ENCODE data around the gene RTN4RL2. TPM values are rescaled to one million over a fixed set of nuclear protein-coding genes. Genes with fewer than 3 reads are reported as not detected.

RTN4RL2 gene
- total RNA-seq, 4 donors from 2014 or later = 0.48 TPM; not detected in 3

GRCh38 chr11:57479021-57479663, 18.8 kb downstream of the RTN4RL2 start:
- no peak overlapping the region for H3K27ac ChIP-seq
- no peak overlapping the region for H3K4me3 ChIP-seq
- no peaks in the 10 kb centered on the region for H3K9me3 ChIP-seq
- peaks cover 46% of the 10 kb centered on the region for H3K27me3 ChIP-seq
- TF ChIP-seq EP300 (IDR thresholded peaks at IDR 0.05; ENCODE audit: low read depth) = no peak
- no peak for TF ChIP-seq POLR2AphosphoS5 (IDR thresholded peaks at IDR 0.05)
- no peak for TF ChIP-seq CTCF (IDR thresholded peaks at IDR 0.05)
- no peak for TF ChIP-seq POLR2A (IDR thresholded peaks at IDR 0.05)
- no peak for DNase-seq
- peaks cover 22 to 39% (median 32%) of the 10 kb centered on the region in 4 donors for H3K4me1 ChIP-seq
- WGBS, 2 donors (ENCODE audit: low coverage in 1 of 2) = 0 to 50% methylated on average over 1 to 11 of the region's 11 CpGs
- H3K36me3 ChIP-seq = no peaks in the 10 kb centered on the region
- in situ Hi-C loops (cut with MboI; ENCODE audit: low pct_ligation_motif_present in 1 of 4, low pct_unique_long_range_greater_than_20kb in 1 of 4, low sequenced_read_pairs in 3 of 4) = loop anchor here in 2 of 4 donors (25.0 kb wide), 1 partner anchor 142 kb away; the partner anchor contains the start of genes P2RX3 (in 2 of the 2) and SSRP1 (in 2 of the 2)
- intact Hi-C loops (cut with DNase I; ENCODE audit: low total_unique reads) = no loop called here

GRCh38 chr11:57479911-57480310, 19.6 kb downstream of the RTN4RL2 start:
- Histone ChIP-seq H3K4me3 (no peak overlapping the region), H3K27ac (no peak overlapping the region), H3K4me1 (peaks cover 22 to 39% (median 32%) of the 10 kb centered on the region in 4 donors), H3K9me3 (no peaks in the 10 kb centered on the region), H3K36me3 (peaks cover 0 to 7% (median 0%) of the 10 kb centered on the region in 4 donors), H3K27me3 (peaks cover 38% of the 10 kb centered on the region)
- TF ChIP-seq CTCF (IDR thresholded peaks at IDR 0.05) (no peak), EP300 (IDR thresholded peaks at IDR 0.05; ENCODE audit: low read depth) (no peak), POLR2A (IDR thresholded peaks at IDR 0.05) (no peak), POLR2AphosphoS5 (IDR thresholded peaks at IDR 0.05) (no peak)
- intact Hi-C loops (cut with DNase I; ENCODE audit: low total_unique reads) (no loop called here), in situ Hi-C loops (cut with MboI; ENCODE audit: low pct_ligation_motif_present in 1 of 4, low pct_unique_long_range_greater_than_20kb in 1 of 4, low sequenced_read_pairs in 3 of 4) (loop anchor here in 2 of 4 donors (25.0 kb wide), 1 partner anchor 143 kb away; the partner anchor contains the start of genes P2RX3 (in 2 of the 2) and SSRP1 (in 2 of the 2))
- WGBS, 2 donors (ENCODE audit: low coverage in 1 of 2) = 19 to 42% methylated on average over 4 of the region's 4 CpGs
- DNase-seq = no peak

GRCh38 chr11:57480409-57481137, 20.2 kb downstream of the RTN4RL2 start:
- Histone ChIP-seq H3K9me3 (no peaks in the 10 kb centered on the region), H3K36me3 (peaks cover 0 to 8% (median 0%) of the 10 kb centered on the region in 4 donors), H3K27me3 (peaks cover 31% of the 10 kb centered on the region), H3K27ac (no peak overlapping the region), H3K4me1 (peaks cover 22 to 34% (median 32%) of the 10 kb centered on the region in 4 donors), H3K4me3 (no peak overlapping the region)
- DNase-seq = peak; percentile 79
- intact Hi-C loops (cut with DNase I; ENCODE audit: low total_unique reads) = no loop called here
- 31% methylated on average over 9 of the region's 9 CpGs; no CpG with 5 or more reads in 1 of the 2 donors for WGBS, 2 donors (ENCODE audit: low coverage in 1 of 2)
- in situ Hi-C loops (cut with MboI; ENCODE audit: low pct_ligation_motif_present in 1 of 4, low pct_unique_long_range_greater_than_20kb in 1 of 4, low sequenced_read_pairs in 3 of 4) = loop anchor here in 2 of 4 donors (25.0 kb wide), 1 partner anchor 143 kb away; the partner anchor contains the start of genes P2RX3 (in 2 of the 2) and SSRP1 (in 2 of the 2)
- TF ChIP-seq POLR2AphosphoS5 (IDR thresholded peaks at IDR 0.05) (no peak), CTCF (IDR thresholded peaks at IDR 0.05) (peak; percentile 54 to 69 (median 60))

- Histone ChIP-seq H3K27me3 (peaks cover 27% of the 10 kb centered on the region), H3K27ac (no peak overlapping the region), H3K36me3 (peaks cover 0 to 8% (median 0%) of the 10 kb centered on the region in 4 donors), H3K4me3 (no peak overlapping the region), H3K4me1 (peaks cover 16 to 26% (median 25%) of the 10 kb centered on the region in 4 donors), H3K9me3 (no peaks in the 10 kb centered on the region)
- 38 to 74% methylated on average over 2 of the region's 2 CpGs for WGBS, 2 donors (ENCODE audit: low coverage in 1 of 2)
- no peak for TF ChIP-seq CTCF (IDR thresholded peaks at IDR 0.05)
- TF ChIP-seq POLR2A (IDR thresholded peaks at IDR 0.05) = no peak
- no peak for TF ChIP-seq EP300 (IDR thresholded peaks at IDR 0.05; ENCODE audit: low read depth)
- TF ChIP-seq POLR2AphosphoS5 (IDR thresholded peaks at IDR 0.05) = no peak
- no peak for DNase-seq
- intact Hi-C loops (cut with DNase I; ENCODE audit: low total_unique reads) = no loop called here
- in situ Hi-C loops (cut with MboI; ENCODE audit: low pct_ligation_motif_present in 1 of 4, low pct_unique_long_range_greater_than_20kb in 1 of 4, low sequenced_read_pairs in 3 of 4) = loop anchor here in 2 of 4 donors (25.0 kb wide), 1 partner anchor 144 kb away; the partner anchor contains the start of genes P2RX3 (in 2 of the 2) and SSRP1 (in 2 of the 2)
Observed at GRCh38 chr11:57481315-57481714, 21.0 kb downstream of the RTN4RL2 start.
